ENCODE measurements around the gene ARL2BP.
"Not testable (repeated sequence)": the region's sequence is repeated elsewhere in the genome, so short reads cannot be mapped to it uniquely, and the experiment has no call there.

DNA sequence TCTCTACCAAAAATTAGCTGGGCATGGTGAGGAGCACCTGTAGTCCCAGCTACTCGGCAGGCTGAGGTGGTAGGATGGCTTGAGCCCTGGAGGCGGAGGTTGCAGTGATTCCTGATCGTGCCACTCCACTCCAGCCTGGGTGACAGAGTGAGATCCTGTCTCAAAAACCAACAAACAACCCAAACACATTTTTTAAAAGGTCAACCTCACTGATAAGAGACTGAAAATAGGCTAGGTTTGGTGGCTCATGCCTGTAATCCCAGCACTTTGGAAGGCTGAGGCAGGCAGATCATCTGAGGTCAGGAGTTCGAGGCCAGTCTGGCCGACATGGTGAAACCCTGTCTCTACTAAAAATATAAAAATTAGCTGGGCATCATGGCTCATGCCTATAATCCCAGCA, 30.9 kb downstream of the ARL2BP start:
- not testable (repeated sequence) for TF ChIP-seq SUZ12 (IDR thresholded peaks at IDR 0.05; ENCODE audit: extremely low read depth, insufficient read depth, insufficient read length); ZNF274 (IDR thresholded peaks at IDR 0.05; ENCODE audit: low read depth, low read length); YY1 (IDR thresholded peaks at IDR 0.05; ENCODE audit: insufficient read depth, insufficient read length)

All from NT2/D1 (cell line).